Activated B cell treated with CpG ODN at 0.5 μM for 24 hours (primary cell): Measurements from ENCODE around the gene C16orf78. TPM values are rescaled to one million over a fixed set of nuclear protein-coding genes. Genes with fewer than 3 reads are reported as not detected.

ENCODE experiments used
- ATAC-seq: fragments of 200-7000 bp; cut with Tn5 transposase; one replicate; pipeline ENCODE4 v1.10.0; 2021; ENCODE audit warnings: low read depth, mild to moderate bottlenecking, moderate library complexity
- CTCF ChIA-PET: fragments of 350-600 bp; sonication (Branson Sonifier 250); formaldehyde crosslinking; loops from one replicate; lab custom pipeline; 2021; ENCODE audit warnings: antibody characterized with exemption; lab: Charles Lee
- POLR2A ChIA-PET: fragments of 350-600 bp; sonication (Branson Sonifier 250); formaldehyde crosslinking; loops from one replicate; lab custom pipeline; 2021; ENCODE audit warnings: antibody characterized with exemption; lab: Charles Lee
- DNase-seq: peaks from one replicate; pipeline ENCODE4 v3.0.0; 2022
- H3K27ac Mint-ChIP-seq: one replicate; pipeline ENCODE4 v1.8.0; 2020; ENCODE audit warnings: mixed read lengths
- H3K27me3 Mint-ChIP-seq: one replicate; pipeline ENCODE4 v1.8.0; 2021; ENCODE audit warnings: mixed read lengths
- H3K36me3 Mint-ChIP-seq: one replicate; pipeline ENCODE4 v1.8.0; 2021; ENCODE audit warnings: low read depth, mixed read lengths
- H3K4me1 Mint-ChIP-seq: one replicate; pipeline ENCODE4 v1.8.0; 2021; ENCODE audit warnings: mixed read lengths
- H3K4me3 Mint-ChIP-seq: one replicate; pipeline ENCODE4 v1.8.0; 2020; ENCODE audit warnings: mild to moderate bottlenecking, mixed read lengths
- H3K9me3 Mint-ChIP-seq: one replicate; pipeline ENCODE4 v1.8.0; 2020; ENCODE audit warnings: mixed read lengths
- intact Hi-C: fragments of 100-400 bp; cut with micrococcal nuclease; formaldehyde crosslinking; loops from one replicate; pipeline ENCODE4 v1.15.1; 2024
- total RNA-seq: library from RNA; stranded (reverse); gene quantifications from 2 replicates; pipeline ENCODE4 v1.2.3, GENCODE V29; 2022
- TF ChIP-seq, protein P1 (sequence below): fragments of 200-600 bp; IDR thresholded peaks from one replicate; pipeline ENCODE4 v1.8.0; 2022; ENCODE audit warnings: antibody characterized with exemption, mild to moderate bottlenecking

The C16orf78 gene
- total RNA-seq, 1 donor from 2014 or later: not detected

DNA sequence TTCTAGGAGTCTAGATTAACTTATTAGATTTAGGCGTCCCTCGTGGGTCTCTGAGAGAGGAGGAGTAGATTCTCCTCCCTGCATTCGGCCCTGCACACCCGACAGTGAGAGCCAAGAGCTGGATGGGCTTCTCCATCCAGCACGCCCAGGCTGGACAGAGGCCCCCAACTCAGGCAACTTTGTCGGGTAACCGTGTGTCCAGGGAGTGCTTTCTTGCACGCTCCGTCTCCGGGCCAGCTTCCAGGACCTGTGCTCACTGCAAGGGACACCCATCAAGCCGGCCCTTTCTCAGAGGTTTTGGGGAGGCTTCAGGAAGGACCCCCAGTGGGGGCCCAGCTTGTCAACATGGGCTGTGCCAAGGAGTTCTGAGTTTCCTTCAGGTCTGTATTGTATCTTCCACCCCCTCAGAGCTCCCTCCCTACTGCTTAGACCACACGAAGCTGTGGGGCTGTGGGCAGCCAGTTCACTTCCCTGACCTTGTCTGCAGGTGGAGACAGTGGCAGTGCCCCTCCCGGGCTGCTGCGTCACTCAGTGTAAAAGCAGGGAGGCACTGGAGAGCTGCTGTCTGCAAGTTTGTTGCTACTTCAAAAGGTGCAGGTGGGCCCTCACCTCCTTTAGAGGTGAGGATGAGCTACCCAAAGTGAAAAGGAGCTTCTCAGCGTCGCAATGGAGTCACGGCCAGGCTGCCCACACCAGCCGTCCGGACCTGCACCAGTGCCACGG is 24.0 kb upstream of the C16orf78 start:
- no peak for ATAC-seq
- ChIA-PET CTCF (interaction anchor here (0.9 to 1.3 kb wide), 3 partner anchors 9 to 663 kb away, joined by 3 to 4 read pairs (median 3); no protein-coding TSS in a partner anchor), POLR2A (no interaction called here)
- no peak for DNase-seq
- TF ChIP-seq, protein P1, sequence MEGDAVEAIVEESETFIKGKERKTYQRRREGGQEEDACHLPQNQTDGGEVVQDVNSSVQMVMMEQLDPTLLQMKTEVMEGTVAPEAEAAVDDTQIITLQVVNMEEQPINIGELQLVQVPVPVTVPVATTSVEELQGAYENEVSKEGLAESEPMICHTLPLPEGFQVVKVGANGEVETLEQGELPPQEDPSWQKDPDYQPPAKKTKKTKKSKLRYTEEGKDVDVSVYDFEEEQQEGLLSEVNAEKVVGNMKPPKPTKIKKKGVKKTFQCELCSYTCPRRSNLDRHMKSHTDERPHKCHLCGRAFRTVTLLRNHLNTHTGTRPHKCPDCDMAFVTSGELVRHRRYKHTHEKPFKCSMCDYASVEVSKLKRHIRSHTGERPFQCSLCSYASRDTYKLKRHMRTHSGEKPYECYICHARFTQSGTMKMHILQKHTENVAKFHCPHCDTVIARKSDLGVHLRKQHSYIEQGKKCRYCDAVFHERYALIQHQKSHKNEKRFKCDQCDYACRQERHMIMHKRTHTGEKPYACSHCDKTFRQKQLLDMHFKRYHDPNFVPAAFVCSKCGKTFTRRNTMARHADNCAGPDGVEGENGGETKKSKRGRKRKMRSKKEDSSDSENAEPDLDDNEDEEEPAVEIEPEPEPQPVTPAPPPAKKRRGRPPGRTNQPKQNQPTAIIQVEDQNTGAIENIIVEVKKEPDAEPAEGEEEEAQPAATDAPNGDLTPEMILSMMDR: no peak
- Mint-ChIP-seq H3K4me3 (no peak overlapping the region), H3K36me3 (no peaks in the 10 kb centered on the region), H3K4me1 (no peaks in the 10 kb centered on the region), H3K27ac (no peak overlapping the region), H3K9me3 (no peaks in the 10 kb centered on the region), H3K27me3 (peaks cover 11% of the 10 kb centered on the region)
- intact Hi-C loops: no loop called here

DNA sequence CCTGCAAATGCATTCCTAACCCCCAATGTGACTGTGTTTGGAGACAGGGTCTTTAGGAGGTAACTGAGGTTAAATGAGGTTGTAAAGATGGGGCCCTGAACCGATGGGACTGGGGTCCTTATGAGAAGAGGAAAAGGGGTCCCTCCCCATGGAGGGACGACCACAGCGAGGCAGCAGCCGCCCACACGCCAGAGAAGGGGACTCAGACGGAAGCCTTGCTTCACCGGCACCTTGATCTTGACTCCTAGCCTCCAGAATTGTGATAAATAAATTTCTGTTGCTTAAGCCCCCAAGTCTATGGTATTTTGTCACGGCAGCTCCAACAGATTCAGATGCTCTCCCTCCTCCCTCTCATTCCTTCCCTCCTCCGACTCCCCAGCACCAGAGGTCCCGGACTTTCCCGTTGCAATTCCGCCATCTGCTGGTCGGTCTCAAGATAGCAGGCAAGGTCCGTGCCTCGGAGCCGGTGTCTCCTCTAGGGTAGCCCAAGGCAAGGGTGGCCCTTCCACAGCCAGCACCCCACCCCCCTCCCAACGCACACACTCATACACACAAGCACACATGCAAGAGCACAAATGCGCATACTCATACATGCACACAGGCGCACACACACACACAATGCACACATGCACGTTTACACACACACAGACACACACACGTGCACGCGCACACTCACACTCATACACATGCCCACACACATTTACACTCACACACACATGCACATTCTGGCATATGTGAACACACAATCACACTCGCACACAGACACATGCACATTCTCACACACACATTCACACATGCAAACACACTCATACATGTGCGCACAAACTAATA is 23.1 kb upstream of the C16orf78 start:
- TF ChIP-seq, protein P1: no peak
- intact Hi-C loops: no loop called here
- ATAC-seq (peak; percentile 28), DNase-seq (peak; percentile 22)
- no peak overlapping the region for H3K27ac Mint-ChIP-seq
- ChIA-PET CTCF (interaction anchor here (0.9 to 1.0 kb wide), 2 partner anchors 8 to 663 kb away, joined by 3 to 4 read pairs; no protein-coding TSS in a partner anchor), POLR2A (no interaction called here)
- H3K36me3 Mint-ChIP-seq: no peaks in the 10 kb centered on the region
- H3K9me3 Mint-ChIP-seq: no peaks in the 10 kb centered on the region
- no peak overlapping the region for H3K4me3 Mint-ChIP-seq
- H3K27me3 Mint-ChIP-seq: peaks cover 11% of the 10 kb centered on the region
- no peaks in the 10 kb centered on the region for H3K4me1 Mint-ChIP-seq

DNA sequence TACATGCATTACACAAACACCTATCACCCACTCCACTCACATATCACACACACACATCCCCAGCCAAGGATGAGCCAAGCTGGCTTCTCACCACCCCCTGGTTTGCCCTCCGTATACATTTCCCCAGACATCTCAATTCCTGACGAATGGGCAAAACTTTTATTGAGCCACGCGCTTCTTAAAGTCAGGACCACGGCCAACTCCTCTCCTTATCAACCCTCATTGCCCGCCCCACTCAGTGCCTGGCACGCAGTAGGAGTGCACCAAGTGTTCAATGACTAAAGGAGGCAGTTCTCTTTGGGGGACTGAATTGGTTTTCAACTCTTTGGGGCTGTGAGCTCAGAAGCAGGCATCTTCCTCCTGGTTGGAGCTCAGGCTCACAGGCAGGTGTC is 22.5 kb upstream of the C16orf78 start:
- no peak overlapping the region for H3K27ac Mint-ChIP-seq
- ChIA-PET CTCF (no interaction called here), POLR2A (no interaction called here)
- H3K36me3 Mint-ChIP-seq: no peaks in the 10 kb centered on the region
- H3K4me3 Mint-ChIP-seq: no peak overlapping the region
- TF ChIP-seq, protein P1: no peak
- ATAC-seq (no peak), DNase-seq (no peak)
- intact Hi-C loops: no loop called here
- H3K27me3 Mint-ChIP-seq: peaks cover 14% of the 10 kb centered on the region
- no peaks in the 10 kb centered on the region for H3K9me3 Mint-ChIP-seq
- no peaks in the 10 kb centered on the region for H3K4me1 Mint-ChIP-seq

DNA sequence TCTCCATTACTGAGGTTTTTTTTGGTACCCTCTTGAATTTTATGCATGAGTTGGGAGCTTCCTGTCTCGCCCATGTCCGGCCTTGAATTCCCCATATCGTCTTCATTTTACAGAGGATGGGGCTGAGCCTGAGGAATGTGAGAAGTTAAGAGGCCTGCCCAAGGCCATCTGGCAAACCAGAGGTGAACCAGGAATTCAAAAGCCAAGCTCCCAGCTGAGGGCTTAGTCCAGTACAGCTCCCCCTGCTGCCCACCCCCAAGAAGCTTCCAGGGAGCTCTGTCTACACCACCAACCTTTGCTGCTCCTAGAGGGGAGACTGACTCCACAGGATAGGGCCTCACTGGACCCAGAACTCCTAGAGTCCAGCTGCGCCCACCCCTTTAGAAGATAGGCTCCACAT is 20.7 kb upstream of the C16orf78 start:
- H3K27ac Mint-ChIP-seq: no peak overlapping the region
- no peaks in the 10 kb centered on the region for H3K4me1 Mint-ChIP-seq
- no peak for DNase-seq
- intact Hi-C loops: no loop called here
- peaks cover 19% of the 10 kb centered on the region for H3K27me3 Mint-ChIP-seq
- TF ChIP-seq, protein P1: no peak
- no peaks in the 10 kb centered on the region for H3K9me3 Mint-ChIP-seq
- ChIA-PET CTCF (no interaction called here), POLR2A (no interaction called here)
- H3K4me3 Mint-ChIP-seq: no peak overlapping the region
- H3K36me3 Mint-ChIP-seq: no peaks in the 10 kb centered on the region
- no peak for ATAC-seq

DNA sequence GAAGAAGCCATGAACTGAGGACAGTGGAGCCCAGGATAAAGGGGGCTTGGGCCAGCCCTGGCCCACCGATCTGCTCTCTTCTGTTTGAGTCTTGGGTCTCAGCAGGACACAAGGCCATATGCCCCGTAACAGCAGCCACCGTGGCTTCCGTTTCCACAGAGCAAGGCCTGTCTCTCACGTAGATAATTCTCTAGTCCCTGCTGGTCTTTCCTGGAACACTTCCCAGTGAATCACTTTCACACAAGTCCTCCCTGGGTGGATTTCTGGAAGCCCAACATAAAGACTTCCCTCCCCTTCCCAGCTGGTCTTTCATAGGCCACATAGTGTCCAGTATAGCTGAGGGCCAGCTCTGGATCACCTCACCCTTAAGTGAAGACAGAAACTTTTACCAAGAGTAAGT is 19.9 kb upstream of the C16orf78 start:
- intact Hi-C loops: no loop called here
- CTCF ChIA-PET: no interaction called here
- no peak for DNase-seq
- no peak overlapping the region for H3K27ac Mint-ChIP-seq
- no peaks in the 10 kb centered on the region for H3K36me3 Mint-ChIP-seq
- peaks cover 19% of the 10 kb centered on the region for H3K27me3 Mint-ChIP-seq
- ATAC-seq: no peak
- H3K9me3 Mint-ChIP-seq: no peaks in the 10 kb centered on the region
- POLR2A ChIA-PET: no interaction called here
- TF ChIP-seq, protein P1: no peak
- H3K4me3 Mint-ChIP-seq: no peak overlapping the region
- H3K4me1 Mint-ChIP-seq: no peaks in the 10 kb centered on the region
